NK-92 (cell line): ENCODE data around the gene UBE3C.
"Not testable (repeated sequence)": the region's sequence is repeated elsewhere in the genome, so short reads cannot be mapped to it uniquely, and the experiment has no call there.

Experiments used
- DNase-seq: peaks from one replicate; lab custom pipeline; 2025; ENCODE audit not compliant: unreplicated experiment; lab: John Stamatoyannopoulos, UW

UBE3C gene

GRCh38 chr7:157129907-157130460 lies 8.7 kb upstream of the UBE3C start:
- no peak for DNase-seq

GRCh38 chr7:157130849-157131248 lies 7.9 kb upstream of the UBE3C start:
- DNase-seq: not testable (repeated sequence)

DNA sequence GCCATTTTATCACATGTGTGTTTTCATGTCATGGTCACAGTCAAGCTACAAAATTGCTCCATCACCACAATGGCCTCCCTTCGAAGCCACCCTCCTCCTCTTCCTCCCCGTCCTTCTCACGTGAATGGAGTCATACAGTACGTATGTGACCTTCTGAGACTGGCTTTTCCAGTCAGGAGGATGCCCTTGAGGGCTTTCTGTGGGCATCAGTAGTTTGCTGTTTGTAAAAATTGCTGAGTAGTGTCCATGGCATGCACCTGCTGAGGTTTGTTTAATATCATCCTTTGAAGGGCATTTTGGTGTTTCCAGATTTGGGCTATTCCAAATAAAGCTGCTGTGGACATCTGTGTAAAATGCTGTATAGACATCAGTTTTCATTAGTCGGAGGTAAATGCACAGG lies 5.9 kb upstream of the UBE3C start:
- DNase-seq: no peak

DNA sequence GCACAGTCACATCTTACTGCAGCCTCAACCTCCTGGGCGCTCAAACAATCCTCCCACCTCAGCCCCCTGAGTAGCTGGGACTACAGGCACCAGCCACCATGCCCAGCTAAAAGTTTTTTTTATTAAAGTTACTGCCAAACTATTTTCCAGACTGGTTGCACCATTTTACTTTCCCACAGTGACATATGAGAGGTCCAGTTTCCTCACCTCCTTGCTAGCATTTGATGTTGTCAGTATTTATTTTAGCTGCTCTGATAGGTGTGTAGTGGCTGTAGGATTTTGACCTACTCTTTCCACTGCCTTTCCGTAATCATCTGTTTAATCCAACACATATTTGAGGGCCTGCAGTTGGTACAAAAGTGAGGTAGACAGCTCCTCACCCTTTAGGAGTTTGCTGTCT lies 5.4 kb upstream of the UBE3C start:
- no peak for DNase-seq

GRCh38 chr7:157136372-157136771 lies 2.4 kb upstream of the UBE3C start:
- DNase-seq: no peak

DNA sequence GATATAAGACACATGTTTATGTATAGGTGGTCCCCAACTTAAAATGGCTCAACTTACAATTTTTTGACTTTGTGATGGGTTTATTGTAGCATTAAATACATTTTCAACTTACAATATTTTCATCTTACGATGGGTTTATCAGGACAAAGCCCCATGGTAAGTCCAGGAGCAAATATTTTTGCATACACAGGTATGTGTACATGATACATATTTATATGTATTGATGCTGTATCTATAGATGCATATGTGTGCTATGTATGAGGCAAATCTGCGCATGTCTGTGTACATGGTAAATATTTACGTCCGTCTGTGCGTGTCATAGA lies 664 bp upstream of the UBE3C start:
- no peak for DNase-seq

GRCh38 chr7:157139111-157139809 lies 534 bp downstream of the UBE3C start:
- DNase-seq: no peak

GRCh38 chr7:157139810-157140510 lies 1.2 kb downstream of the UBE3C start:
- no peak for DNase-seq

GRCh38 chr7:157140511-157140905 lies 1.8 kb downstream of the UBE3C start:
- DNase-seq: no peak

DNA sequence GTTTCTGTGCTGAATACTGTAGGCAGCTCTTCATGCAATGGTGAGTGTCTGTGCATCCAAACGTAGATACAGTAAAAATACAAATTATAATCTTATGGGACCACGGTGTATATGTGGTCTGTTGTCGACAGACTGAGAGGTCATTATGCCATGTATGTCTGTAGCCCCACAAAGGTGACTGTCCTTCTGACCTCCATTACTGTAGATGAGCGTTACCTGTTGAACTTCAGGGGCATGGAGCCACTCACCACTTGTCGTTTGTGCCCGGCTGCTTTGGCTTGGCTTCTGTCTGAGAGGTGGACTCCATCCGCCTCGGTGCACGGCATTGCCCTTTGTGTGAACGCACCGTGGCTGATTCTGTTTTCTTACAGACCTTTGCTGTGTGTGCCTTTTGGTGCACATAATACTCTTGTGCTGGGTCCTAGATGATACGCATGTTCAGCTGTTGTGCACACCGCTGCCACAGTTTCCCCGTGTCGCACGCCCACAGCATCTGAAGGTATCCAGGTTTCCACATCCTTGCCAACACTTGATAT lies 2.9 kb downstream of the UBE3C start:
- no peak for DNase-seq

DNA sequence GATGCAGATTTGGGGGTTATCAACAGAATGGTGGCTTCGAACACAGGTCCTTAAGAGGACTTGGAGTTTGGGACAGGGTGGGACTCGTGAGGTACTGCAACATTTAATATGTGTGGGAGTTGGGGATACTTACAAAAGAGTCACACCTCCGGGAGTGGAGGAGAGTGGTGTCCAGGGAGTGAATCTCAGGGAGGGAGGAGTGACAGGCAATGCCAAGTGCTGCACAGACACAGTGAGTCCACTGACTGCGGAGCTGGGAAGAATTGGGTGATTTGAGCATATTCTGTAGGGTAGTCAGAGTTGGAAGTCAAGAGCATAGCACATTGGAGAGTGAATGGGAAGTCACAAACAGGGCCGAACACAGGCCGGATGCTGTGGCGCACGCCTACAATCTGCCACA lies 5.1 kb downstream of the UBE3C start:
- no peak for DNase-seq

DNA sequence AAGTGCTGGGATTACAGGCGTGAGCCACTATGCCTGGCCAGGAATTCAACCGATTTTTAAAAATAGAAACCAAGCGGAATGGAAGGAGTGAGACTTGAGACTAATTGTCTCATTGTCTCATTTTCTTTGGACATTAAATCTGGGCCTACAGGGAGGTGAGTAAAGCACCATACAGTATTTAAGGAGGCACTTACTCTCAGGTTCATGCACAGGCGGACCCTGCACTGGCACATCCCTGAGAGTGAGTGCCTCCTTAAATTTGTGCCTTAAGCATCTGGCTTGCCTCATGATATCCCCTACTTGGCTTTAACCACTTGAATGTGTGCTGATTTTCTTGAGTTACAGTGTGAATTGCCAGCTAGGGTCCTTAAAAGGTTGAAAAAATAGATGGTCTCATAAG lies 10.6 kb downstream of the UBE3C start:
- DNase-seq: no peak

- DNase-seq: no peak
Measured at GRCh38 chr7:157150882-157151281, 12.2 kb downstream of the UBE3C start.

DNA sequence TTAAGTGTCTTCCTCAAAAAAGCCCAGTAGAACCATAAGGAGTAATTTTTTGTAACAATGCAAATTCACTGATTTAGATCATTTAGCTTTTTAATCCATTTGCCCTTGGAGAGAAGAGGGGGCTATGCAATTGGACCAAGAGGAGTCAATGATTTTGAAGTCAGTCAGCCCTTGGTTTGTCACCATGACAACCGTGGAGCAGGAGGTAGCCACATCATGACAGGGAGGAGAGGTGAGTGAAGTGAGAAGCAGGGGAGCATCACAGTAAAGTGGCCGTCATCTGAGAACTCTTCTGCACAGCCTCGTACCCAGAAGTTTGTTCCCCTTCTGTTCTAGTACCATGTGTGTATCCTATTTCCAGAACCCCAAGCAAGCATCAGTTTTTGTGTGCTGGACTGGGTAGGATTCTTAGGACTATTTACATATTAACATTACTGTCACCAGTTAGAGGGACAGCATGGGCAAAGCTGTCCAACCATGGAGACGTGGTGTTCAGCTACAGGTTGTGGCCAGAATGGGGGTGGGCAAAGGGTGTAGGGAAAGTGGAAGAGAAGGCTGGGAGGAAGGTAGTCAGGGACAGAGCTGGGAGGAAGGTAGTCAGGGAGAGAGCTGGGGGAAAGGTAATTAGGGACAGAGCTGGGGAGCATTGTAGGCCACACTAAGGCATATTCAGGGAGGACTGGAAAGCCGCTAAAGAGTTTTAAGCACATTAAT lies 13.1 kb downstream of the UBE3C start:
- no peak for DNase-seq

DNA sequence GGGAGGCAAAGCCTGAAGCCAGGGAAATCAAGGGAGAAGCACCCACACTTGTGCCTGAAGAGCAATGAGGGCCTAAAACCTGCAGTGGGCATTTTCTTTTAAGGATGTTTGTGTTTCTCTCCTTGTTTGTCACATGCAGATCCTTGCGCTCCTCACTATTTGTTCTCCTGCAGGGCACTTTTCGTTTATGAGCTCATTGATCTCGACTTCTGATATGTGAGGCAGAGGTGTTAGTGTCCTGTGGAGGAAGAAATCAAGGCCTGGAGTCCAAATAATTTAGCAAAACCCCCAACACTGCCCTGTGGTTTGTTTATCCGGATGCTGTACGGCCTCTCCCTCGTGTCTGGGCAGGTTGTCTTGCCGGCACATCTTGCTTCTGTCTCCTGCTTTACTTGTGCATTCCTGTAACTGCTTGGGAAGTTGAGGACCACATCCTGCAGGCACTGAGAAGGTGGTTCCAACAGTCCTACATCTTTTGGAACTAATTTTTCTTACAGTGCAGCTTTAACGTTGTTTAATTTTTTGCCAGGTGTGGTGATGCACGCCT lies 13.7 kb downstream of the UBE3C start:
- no peak for DNase-seq

DNA sequence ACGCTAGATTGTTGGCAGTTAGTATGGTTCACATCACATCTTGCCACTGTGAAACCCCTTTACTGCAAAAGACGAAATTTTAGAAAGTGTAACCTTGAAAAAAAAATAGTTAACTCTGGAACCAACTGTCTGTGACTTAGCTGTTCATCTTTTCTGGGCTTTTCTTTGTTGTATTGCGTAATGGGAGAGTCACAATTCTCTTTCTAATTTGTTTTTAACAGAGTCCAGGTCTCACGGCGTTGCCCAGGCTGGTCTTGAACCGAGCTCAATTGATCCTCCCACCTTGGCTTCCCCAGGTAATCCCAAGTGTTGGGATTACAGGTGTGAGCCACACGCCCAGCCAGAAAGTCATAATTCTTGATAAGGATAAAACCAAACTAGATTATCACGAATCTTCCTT lies 14.5 kb downstream of the UBE3C start:
- no peak for DNase-seq

DNA sequence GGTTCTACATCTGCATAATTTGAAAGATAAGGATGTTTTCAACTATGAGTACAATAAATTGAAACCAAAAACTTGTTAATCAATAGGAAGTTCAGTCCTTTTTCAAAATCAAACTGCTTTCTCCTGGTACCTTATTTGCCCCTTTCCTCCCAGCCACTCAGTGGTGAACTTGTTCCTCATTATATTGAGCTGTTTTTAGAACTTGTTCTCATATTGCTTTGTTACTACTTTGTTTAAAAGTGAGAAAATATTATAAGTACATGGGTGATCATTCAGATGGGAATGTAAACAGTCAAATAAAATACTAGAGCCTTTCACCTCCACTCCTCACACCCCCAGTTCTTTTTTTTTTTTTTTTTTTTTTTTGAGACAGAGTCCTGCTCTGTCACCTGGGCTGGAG lies 17.2 kb downstream of the UBE3C start:
- DNase-seq: no peak

DNA sequence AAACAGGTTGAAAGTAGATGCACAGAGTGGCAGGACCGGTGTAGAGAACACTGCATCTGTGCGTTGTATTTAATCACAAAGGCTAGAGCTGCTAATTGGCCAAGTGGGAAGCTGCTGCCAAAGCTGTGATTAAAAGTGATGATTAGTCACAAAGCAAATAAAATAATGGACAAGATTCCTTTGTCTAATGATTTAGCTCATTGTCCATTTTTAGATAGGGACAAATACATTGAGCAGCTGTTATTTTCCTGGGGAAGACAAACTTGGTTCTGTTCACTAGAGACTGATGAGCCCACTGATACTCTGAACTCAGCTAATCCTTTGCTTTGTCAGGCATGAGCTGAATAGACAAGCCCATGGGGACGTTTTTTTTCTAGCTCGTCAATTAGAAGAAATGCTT lies 19.7 kb downstream of the UBE3C start:
- no peak for DNase-seq

- not testable (repeated sequence) for DNase-seq
Measured at GRCh38 chr7:157159537-157159936, 20.8 kb downstream of the UBE3C start.

DNA sequence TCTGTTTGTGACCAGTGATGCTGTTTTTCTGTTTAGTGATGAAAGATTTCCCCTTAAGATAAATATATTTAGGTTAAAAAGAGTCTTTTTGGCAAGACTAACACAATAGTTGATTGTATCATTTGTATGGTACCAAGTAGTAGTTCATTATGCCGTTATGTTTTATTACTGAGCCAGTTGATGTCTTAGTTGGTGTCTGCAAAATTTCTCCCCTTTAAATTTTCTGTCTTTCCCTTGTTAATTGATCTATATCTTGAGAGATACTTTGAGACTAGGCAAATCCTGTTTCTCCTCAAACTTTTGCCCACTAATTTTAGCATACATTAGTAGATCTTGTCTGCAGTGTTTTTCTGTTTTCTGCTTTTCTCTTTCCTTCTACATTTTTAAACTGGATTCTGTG lies 21.7 kb downstream of the UBE3C start:
- no peak for DNase-seq

- no peak for DNase-seq
Measured at GRCh38 chr7:157165987-157166386, 27.3 kb downstream of the UBE3C start.

GRCh38 chr7:157168571-157168970 lies 29.8 kb downstream of the UBE3C start:
- no peak for DNase-seq
